ENCODE measurements around the gene HBM.

- no peak for TF ChIP-seq CTCF (IDR thresholded peaks at IDR 0.05)
- no peak for TF ChIP-seq POLR2AphosphoS5 (IDR thresholded peaks at IDR 0.05)
- TF ChIP-seq POLR2A (IDR thresholded peaks at IDR 0.05; ENCODE audit: low read depth), result no peak
Measured at GRCh38 chr16:185213-185612, 19.4 kb downstream of the HBM start.

Data from esophagus muscularis mucosa (tissue), 3 donors.